ENCODE data around the gene ADGRL3.
"Not testable (repeated sequence)": the region's sequence is repeated elsewhere in the genome, so short reads cannot be mapped to it uniquely, and the experiment has no call there.

Gene ADGRL3

DNA sequence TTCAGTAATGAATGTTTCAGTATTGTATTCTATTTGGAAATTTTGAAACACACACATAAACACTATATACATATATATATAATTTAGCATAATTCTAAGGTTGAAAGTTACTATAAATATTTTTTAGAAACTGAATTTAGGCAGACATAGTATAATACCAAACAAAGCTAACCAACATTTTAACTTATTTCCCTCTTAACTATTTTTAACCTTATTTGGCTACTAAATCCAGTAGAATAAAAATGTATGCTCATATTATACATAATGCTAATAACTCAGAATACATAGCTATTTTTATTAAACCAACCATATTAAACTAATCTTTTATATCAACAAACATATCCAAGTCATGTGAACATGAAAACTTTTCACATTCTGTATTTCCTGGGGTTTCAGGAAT is 563.6 kb downstream of the ADGRL3 start:
- DNase-seq = no peak

DNA sequence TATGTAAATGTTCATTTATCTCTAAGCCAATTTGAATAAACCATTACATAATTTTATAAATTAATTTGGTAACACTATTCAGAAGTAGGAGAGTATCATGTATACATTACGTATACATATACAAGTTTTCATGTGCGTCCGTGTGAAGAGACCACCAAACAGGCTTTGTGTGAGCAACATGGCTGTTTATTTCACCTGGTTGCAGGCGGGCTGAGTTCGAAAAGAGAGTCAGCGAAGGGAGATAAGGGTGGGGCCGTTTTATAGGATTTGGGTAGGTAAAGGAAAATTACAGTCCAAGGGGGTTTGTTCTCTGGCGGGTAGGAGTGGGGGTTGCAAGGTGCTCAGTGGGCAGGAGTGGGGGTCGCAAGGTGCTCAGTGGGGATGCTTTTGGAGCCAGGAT is 564.0 kb downstream of the ADGRL3 start:
- not testable (repeated sequence) for DNase-seq

DNA sequence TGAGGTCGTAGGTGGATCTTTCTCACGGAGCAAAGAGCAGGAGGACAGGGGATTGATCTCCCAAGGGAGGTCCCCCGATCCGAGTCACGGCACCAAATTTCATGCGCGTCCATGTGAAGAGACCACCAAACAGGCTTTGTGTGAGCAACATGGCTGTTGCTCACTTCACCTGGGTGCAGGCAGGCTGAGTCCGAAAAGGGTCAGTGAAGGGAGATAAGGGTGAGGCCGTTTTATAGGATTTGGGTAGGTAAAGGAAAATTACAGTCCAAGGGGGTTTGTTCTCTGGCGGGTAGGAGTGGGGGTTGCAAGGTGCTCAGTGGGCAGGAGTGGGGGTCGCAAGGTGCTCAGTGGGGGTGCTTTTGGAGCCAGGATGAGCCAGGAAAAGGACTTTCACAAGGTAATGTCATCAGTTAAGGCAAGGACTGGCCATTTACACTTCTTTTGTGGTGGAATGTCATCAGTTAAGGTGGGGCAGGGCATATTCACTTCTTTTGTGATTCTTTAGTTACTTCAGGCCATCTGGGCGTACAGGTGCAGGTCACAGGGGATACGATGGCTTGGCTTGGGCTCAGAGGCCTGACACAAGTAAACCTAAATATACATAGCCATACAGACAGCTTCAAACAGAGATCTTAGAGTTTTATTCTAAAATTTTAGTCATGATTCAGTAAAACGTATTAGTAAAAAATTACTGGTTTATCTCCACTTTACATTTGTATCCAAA is 569.5 kb downstream of the ADGRL3 start:
- DNase-seq = not testable (repeated sequence)

DNA sequence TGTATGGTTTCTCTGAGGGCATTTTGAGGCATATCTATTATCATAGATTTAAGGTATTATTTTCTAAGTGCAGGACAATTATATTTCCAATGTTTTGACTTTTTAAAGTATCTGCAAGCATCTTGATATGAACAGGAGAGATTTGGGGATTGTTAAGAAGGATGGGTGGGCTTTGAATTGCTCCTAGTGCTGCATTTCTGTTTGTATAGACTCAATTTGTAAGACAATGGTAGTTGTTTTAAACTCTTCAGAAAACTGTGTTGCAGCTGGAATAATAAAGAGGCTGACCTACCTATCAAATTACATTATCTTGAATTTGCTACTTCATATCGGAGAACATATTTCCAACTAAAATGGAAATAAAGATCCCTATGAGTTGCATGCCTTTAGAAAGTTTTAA is 570.3 kb downstream of the ADGRL3 start:
- DNase-seq = no peak

DNA sequence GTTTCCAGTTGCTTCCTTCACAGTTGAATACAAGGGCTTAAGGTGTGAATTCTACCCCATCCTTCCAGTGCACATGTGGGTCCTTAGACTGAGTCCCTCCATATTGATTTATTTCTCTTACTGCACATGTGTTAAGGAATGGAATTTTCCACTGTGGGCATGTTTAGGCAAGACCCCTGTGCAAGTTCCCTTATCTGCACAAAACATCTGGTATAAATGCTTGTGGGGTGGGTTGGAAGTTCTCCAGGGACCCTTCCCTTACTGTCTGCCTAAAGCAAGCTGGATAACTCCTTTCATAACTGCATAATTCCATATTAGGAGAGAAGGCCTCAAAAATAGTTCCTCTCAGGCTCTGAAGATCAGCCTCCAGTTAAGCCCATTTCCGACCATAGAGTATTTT is 570.9 kb downstream of the ADGRL3 start:
- no peak for DNase-seq

DNA sequence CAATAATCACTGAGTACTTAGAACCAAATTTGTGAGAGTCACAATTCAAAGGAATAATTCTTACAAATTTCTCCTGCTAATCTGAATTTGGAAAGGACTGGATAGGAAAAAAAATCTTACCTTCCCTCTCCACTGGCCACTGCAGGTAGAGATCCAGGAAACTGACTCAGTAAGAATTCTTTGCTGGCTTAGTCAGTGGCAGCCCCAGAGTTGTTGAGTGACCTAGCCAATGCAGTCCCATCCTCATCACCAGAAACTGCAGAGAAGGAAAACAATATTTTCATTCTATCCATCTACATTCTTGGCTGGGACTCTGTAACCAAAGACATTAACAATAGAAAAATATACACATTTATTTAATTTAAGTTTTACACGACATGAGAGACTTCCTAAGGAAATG is 572.0 kb downstream of the ADGRL3 start:
- DNase-seq = no peak

DNA sequence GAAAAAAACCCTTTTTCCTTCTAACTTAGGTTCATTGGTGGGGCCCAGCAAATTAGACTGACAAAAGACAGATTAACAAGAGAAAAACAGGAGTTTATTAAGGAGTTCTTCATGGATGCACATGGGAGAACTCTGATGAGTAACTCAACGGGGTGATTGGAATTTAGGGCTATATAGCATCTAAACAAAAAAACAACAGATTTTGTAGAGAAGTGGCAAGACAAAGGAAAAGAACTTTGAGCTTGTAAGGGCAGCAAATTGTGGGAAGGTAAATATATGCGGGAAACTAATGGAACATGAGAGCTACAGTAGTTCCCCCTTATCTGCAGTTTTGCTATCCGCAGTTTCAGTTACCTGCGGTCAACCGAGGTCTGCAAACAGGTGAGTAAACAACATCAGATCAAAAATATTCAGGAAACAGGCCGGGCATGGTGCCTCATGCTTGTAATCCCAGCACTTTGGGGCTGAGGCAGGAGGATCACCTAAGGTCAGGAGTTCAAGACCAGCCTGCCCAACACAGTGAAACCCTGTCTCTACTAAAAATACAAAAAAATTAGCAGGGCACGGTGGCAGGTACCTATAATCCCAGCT is 573.6 kb downstream of the ADGRL3 start:
- no peak for DNase-seq

DNA sequence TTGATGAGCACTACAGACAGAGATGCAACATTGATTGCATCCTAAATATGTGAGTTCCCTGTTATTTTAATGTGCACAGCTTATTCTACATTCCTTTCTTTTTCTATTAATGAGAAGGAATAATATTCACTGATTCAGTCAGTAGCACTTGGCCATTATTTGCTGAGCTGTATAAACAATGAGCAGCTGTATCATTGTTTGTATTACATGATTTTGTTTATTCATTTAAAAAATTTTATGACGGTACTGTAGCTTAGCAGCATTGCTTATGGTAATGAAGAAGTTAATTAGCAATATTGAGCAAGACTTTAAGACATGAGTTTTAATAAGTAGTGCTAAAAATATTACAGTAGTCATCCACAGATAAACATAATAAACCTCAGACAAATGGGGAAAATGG is 582.0 kb downstream of the ADGRL3 start:
- no peak for DNase-seq

DNA sequence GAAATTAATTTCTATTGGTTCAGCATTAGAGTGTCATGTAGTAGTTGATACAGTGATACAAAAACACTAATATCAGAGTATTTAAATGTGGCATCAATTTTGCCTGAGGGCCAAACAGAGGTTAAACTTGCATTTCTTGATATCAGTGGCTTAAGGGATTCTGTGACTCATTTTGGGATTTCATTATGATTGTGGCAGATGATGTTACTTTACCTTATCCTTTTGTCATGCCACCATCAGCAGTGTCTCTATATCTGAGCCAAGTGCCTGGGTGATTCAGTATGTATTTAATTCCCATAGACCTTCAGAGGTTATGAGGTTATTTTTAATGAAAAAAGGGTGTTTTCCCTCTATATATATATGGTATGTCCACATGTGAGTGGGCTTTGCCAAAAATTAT is 582.9 kb downstream of the ADGRL3 start:
- no peak for DNase-seq

DNA sequence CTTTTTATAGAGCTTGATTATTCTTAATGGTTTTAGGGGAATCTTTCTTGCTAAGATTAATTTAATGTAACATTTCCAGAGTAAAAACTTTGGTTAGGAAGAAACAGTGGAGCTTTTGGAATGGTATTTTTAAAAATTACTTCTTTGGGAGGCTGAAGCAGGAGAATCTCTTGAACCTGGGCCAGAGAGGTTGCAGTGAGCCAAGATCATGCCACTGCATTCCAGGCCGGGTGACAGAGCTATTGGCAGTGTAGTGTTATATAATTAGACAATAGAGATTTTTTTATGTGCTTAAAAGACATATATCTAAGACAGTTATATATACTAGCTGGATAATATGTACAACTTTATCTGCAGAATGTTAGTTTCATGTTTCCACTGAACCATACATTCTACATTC is 585.6 kb downstream of the ADGRL3 start:
- no peak for DNase-seq

DNA sequence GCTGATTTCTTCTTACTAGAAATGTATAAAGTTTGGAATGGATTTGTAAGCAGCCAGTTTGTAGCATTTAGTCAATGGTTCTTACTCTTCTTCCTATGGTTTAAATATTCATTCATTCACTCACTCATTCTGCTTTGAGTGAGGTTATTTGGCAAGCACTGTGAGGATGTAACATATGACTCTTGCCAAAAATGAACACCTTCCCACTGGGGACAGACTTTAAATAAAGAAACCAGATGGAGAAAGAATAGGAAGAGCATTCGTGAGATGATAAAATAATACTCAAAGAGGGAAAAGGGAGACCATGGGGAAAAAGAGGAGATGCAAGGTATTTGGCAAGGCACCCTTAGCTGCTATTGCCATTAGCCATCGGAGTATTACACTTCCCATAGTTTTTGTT is 586.1 kb downstream of the ADGRL3 start:
- DNase-seq = no peak

DNA sequence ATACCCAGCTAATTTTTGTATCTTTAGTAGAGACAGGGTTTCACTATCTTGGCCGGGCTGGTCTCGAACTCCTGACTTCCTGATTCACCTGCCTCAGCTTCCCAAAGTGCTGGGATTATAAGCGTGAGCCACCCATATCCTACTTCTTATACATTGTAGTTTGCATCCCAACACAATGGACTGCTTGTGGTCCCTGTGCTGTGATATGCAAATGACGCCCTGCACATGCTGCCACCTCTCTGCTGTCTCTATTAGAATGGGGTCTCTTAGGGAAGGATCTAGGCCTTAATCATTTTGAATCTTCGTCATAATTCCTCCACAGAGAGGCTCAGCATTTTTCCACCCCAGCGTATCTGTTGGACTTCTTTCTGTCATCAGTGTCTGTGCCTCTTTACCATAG is 595.9 kb downstream of the ADGRL3 start:
- DNase-seq = no peak

DNA sequence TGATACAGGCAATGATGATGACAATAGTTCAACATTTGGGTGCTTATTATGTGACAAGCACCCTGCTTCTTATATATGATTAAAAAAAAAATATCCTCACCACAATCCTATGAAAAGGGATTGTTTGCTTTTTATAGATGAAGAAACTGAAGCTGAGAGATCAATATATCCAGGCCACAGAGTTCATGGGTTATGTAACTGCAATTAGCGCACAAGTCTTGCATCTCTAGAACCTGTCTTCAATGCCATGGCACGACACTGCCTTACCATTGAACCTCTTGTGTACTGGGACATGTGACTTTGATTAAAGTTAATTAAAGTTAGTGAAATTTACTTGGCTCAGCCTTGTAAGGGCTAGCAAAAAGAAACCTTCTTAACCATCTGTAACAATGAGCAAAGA is 599.7 kb downstream of the ADGRL3 start:
- no peak for DNase-seq

DNA sequence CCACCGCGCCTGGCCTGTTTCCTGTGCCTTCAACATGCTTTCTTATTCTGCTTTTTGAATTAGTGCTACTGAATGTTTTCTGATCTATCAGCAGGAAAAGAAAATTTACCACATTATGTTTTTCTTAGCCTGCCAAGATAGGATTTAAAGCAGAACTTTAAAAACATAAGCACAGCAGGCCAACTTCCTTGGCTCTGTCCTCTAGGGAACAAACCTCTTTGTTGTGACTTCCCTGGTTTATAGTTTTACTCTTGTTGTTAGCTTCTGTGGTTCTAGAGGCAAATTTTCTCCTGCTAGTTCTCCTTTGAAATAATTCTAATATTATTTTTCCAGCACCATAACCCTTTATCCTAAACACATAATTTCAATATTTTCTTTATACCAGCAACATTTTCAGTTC is 605.1 kb downstream of the ADGRL3 start:
- no peak for DNase-seq

DNA sequence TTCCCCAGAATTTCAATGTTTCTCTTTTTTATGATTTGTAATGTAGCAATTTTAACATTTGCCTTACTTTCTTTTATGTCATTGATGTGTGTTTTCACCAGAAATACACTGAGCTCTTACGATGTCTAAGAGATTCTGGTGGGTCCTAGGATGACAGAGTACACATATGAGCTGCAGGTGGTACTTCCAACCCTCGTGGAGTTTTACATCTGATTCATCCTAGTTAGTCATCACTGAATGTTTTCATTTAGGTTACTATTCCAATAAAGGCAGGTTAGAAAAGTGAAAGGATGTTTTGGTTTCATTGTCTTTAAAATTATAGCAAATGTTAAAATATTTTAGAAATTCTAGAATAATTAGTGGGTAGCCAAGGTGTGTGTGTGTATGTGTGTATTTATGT is 605.9 kb downstream of the ADGRL3 start:
- no peak for DNase-seq

DNA sequence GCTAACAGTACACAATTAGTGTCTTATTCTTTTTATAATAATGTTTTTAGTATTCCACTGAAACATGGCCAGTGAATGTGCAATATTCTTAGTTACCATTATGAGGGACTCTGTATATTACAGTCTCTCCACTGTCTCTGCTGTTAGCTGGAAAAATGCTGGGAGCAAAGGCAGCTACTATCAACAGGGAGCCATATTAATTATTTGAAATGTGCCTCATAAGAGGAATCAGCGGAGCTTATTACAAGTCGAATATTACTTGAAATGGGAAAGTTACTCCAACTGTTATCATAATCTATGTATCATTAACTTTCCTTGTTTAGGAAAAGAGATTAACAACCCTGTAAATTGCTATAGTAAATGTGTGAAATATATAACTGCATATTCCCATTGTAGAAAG is 612.0 kb downstream of the ADGRL3 start:
- DNase-seq = no peak

DNA sequence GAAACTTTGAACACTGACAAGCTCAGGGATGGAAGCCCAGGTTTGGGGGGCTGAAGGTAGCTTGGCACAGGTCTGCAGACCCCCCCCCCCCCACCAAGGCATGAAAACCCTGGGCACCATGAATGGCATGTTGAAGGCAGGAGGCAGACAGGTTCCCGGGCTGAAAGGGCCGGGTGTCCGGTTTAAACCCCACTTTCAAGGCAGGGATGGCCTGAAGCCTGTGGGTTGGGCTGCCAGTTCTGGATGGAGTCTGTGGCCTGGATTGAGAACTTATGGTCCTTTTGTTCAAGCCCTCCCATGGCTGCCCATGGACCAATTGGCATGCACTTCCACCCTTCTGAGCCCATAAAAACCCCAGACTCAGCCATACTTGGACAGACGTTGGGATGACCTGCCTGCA is 616.9 kb downstream of the ADGRL3 start:
- DNase-seq = no peak

DNA sequence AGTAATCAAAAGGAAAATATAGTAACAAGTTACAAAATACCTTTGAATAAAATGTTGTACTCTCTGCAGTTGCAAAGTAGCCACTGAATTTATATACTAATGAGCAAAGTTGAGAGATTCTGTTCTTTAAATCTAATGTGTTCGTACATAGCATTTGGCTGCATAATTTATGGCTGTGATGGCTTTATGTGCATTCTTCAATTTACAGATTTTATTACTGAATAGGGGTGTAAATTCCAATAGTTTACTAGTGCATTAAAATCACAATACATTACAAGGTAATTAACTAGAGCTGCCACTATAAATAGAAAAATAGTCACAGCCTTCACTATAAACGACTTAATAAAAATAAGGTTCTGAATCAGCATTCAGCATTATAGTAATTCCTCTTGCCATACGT is 620.0 kb downstream of the ADGRL3 start:
- DNase-seq = no peak

DNA sequence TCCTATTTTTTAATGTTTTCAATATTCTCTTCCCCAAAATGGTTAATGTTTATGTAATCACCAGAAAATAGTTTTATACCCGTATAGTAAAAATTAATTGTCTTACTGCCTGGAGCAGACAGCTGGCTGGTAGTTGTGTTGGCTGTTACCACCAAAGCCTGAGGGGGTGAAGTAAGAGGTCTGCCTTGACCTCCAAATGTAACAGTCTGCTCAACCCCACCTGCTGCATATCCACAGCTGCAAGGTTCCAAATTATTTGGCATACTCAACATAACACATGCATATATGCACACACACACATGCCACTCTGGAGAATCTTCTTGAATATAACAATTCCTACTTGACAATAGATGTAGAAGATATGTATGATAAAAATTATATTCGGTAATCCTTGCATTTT is 624.3 kb downstream of the ADGRL3 start:
- DNase-seq = no peak

DNA sequence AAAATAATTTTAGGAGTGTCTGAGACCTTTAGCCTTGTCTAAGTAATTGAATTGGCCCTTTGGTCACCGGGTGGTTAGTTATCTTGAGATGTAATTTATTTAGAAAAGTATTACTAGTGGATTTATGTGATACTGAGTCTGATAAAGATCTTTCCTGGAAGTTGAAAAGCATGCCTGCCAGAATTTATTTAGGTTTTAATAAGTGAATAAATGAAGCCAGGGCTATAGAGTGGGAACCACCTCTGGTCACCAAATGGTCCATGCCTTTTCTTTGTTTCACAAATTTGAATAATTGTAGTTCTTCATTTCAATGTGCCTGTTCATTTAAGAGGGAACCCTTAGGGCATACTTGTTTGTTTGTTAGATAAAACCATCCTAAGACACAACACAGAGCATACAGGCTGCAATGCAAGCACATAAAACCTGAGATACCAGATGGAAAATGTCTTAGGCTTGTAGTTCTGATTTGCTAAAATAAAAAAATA is 627.8 kb downstream of the ADGRL3 start:
- no peak for DNase-seq

DNA sequence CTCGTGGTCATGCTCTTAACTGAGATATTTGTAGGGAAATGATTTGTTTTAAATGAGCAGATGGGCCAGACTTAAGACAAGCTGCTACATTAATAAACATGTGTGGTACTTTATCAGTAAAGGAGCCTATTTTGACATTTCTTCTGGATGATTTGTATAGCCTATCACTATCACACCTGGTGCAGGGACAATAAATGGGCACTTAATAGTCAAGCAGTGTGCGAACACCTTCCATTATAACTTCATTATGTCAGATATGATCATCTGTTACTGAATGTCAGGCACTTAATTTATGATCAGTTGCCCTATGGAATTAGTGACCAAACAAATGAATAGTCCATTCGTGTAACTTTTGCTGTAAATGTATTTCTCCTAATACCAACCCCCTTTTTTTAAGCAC is 628.8 kb downstream of the ADGRL3 start:
- DNase-seq = no peak

DNA sequence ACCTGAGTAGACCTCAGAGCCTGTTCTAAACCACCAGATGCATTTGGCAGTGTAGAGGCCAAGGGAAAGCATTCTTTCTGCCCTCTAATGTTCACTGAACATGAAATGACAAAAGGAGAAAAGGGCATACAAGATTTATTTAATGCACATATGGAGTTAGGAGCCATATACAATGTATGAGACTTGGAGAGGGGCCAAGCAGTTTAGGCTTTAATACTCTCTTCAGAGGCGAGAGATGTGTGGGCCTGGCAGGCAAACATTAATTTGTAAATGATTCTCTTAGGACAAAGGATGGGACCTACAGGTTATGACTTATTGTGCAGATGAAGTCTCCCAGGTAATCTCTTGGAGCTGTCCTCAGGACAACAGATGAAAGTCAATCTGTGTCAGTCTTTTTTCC is 631.9 kb downstream of the ADGRL3 start:
- DNase-seq = no peak

DNA sequence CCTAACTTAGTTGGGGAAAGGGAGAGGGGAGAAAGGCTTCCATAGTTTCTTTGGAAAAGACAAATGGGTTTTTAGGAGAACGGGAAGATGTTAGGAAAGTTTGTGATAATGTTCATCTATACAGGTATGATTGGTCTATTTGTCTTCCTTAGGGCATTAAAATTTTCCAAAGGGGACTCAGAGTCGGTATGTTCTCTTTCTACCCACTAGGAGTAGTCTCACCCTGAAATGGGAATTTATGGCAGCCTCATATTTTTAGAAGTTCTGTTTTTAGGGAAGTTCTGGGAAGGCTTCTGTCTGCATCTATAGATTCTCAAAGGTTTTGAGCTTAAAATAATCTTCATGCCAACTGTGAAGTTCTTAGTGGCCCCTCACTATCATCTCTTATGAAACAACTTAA is 637.3 kb downstream of the ADGRL3 start:
- no peak for DNase-seq

DNA sequence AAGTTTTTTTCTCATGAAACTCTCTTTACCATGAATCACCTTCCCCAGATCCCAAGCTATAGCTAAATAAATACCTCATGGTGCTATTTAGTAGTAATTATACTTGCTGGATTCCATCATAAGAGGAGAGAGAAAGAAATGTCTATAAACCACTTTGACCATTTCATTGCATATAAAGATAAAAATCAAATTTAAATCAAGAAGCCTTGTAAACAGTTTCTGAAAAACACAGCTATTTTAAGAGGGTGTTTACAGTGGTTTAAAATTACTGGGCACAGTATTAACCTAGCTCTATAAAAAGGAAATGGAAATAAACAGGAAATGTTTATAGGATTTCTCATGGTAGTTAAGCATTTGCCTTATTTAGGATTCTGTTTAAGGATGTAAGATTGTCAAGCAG is 637.9 kb downstream of the ADGRL3 start:
- no peak for DNase-seq

DNA sequence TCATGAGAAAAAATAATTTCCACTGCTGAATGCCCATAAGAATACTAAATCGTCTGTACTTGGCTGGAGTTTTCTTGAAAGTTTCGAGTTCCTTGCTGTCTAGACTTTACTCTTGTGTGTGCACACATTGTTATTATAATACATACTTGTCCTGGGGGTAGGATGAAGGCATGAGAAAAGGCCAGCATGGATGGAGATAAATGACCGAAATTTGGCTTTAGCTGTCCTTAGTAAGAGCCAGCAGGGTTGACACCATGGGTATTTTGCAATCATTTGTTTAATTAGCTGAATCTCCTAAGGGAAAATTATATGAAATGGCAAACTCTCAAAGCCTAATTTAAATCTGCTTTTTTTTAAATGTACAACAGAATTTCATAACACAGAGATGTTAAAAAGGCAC is 641.6 kb downstream of the ADGRL3 start:
- DNase-seq = no peak
